Right cardiac atrium (tissue), 5 donors: Measurements from ENCODE around the gene G0S2. TPM values are rescaled to one million over a fixed set of nuclear protein-coding genes. Genes with fewer than 3 reads are reported as not detected.

ENCODE experiments used
- ATAC-seq, 2 donors: fragments of 200-7000 bp; cut with Tn5 transposase; one replicate each; pipeline versions ENCODE4 v1.8.0 to v1.9.1; 2020; ENCODE audit warnings: moderate library complexity in 2 of 2, mild to moderate bottlenecking in 1 of 2
- DNase-seq, 3 donors: peaks; one replicate each; pipeline ENCODE4 v3.0.0-alpha.2; 2020
- H3K27ac ChIP-seq: one replicate; pipeline ENCODE4 v1.5.1; 2013; ENCODE audit warnings: mild to moderate bottlenecking, low read length, control low read depth, moderate library complexity
- H3K27me3 ChIP-seq: one replicate; pipeline ENCODE4 v1.6.1; 2013; ENCODE audit not compliant: control insufficient read depth, insufficient read depth
- H3K4me1 ChIP-seq: one replicate; pipeline ENCODE4 v1.6.1; 2013; ENCODE audit warnings: low read length; ENCODE audit not compliant: control insufficient read depth, insufficient read depth
- H3K4me3 ChIP-seq: one replicate; pipeline ENCODE4 v1.5.1; 2013; ENCODE audit warnings: low read length, control low read depth
- H3K9me3 ChIP-seq: one replicate; pipeline ENCODE4 v1.6.1; 2013; ENCODE audit warnings: low read length; ENCODE audit not compliant: control insufficient read depth
- WGBS: extraction: QIAGEN DNeasy Blood & Tissue Kit; methylation state at CpG from one replicate; pipeline ENCODE4 v1.1.7; 2013; 5-methylcytosine and 5-hydroxymethylcytosine counted together
- intact Hi-C, 4 donors: fragments of 100-400 bp; cut with DNase I; formaldehyde crosslinking; loops; one replicate each; pipeline versions ENCODE4 v1.11.0 to v1.14.0; 2022 to 2023
- polyA plus RNA-seq: library from polyadenylated mRNA; stranded (reverse); fragments of 200-250 nt; gene quantifications from one replicate; pipeline ENCODE4 v1.2.3, GENCODE V29; 2013
- total RNA-seq, 4 donors: library from RNA; stranded (reverse); fragmentation: NEBNext Ultra II Directional; extraction: Animal tissue kit (Norgen Biotek cat#: 25700); gene quantifications; one replicate each; pipeline ENCODE4 v1.2.1, GENCODE V29; 2021
- donor health status: healthy with polysubstance abuse.
- donor health status: DM: no; HTN: yes; CAD: no.
- donor health status: DM: no; HTN: no; CAD: no.
- donor health status: DM: no; HTN: yes; CAD: no; lungs with severe emphysema.
- donor health status: DM: yes; HTN: yes; CAD: no.

The G0S2 gene
- total and polyA plus RNA-seq, 5 donors = 77.4 to 414 (median 276) TPM

DNA sequence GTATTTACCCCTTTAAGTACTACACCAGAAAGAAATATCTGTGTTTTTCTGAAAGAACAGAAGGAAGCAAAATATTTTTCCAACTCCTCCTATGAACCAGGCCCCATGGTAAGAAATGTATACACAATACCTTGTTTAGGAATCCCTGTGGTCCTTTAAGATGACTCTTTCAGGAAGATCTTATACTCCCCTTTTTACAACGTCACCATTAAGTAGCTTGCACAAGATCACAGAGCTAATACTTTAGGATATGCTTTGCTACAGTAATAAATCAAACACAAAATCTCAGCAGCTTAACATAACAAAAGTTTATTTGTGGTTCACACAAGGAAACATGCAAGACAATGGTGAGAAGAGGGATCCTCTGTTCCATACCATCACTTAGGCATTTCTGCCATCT lies 14.1 kb upstream of the G0S2 start:
- Histone ChIP-seq H3K27me3 (no peaks in the 10 kb centered on the region), H3K27ac (no peak overlapping the region), H3K9me3 (no peaks in the 10 kb centered on the region), H3K4me3 (no peak overlapping the region), H3K4me1 (no peaks in the 10 kb centered on the region)
- DNase-seq = no peak
- ATAC-seq = no peak
- intact Hi-C loops = no loop called here
- WGBS = 79% methylated on average over 1 of the region's 1 CpG

DNA sequence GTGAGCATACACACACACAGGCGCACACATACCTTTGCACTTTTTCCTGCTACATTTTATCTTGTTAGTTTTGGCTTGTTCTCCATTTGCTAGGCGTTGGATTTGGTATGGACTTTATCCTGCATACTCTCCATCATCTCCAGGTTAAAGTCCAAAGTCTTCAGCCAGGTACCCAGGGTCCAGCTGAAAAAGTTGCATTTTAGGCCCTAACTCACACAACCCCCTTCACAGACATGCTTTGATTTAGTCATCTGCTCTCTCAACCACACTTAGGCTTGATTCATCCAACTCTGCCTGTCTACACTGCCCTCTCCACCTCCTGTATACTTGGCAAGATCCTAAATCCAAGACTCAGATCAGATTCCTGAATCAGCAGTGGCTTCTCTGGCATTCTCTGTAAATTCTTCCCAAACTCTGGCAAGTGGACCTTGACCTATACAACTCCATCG lies 12.3 kb upstream of the G0S2 start:
- intact Hi-C loops = no loop called here
- Histone ChIP-seq H3K27ac (no peak overlapping the region), H3K9me3 (no peaks in the 10 kb centered on the region), H3K27me3 (no peaks in the 10 kb centered on the region), H3K4me3 (no peak overlapping the region), H3K4me1 (no peaks in the 10 kb centered on the region)
- no peak for DNase-seq
- 92% methylated on average over 3 of the region's 3 CpGs for WGBS
- ATAC-seq = no peak

DNA sequence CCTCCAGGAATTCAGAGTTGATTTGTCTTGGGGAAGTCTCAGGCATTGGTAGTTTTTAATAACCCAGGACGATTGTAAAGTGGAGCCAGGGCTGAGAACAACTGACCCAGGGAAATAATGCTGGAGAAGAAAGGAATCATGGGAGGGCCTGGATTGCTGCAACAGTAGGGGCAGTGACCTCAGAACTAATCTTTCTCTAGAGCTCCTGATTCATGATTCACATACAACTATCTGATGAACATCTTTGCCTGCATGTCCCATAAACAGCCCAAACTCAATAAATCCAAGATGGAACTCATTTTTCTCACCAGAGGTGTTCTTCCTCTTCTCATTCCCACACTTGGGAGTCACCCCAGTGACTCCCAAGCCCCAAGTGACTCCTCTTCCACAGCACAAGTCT lies 8.1 kb upstream of the G0S2 start:
- Histone ChIP-seq H3K4me1 (no peaks in the 10 kb centered on the region), H3K27me3 (no peaks in the 10 kb centered on the region), H3K9me3 (no peaks in the 10 kb centered on the region), H3K4me3 (no peak overlapping the region), H3K27ac (no peak overlapping the region)
- intact Hi-C loops = no loop called here
- 89% methylated on average over 1 of the region's 1 CpG for WGBS
- ATAC-seq (no peak), DNase-seq (no peak)

DNA sequence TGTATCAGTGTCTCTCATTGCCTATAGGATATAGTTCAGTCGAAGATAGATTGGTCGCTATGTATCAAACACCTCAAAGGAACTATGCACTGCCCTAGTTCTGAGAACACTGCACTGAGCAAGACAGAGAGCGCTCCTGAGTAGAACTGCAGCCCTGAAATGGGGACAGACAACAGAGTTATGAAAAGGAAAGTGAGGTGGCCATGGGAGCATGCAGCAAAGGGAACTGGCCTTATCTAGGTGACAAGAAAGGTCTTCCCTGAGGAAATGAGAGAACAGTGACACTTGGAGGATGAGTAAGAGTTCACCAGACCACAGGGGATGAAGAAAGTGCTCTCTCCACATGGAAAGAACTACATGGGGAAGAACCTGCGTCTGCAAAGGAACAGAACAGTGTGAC lies 7.5 kb upstream of the G0S2 start:
- DNase-seq (no peak), ATAC-seq (no peak)
- no peak overlapping the region for H3K27ac ChIP-seq
- H3K4me3 ChIP-seq = no peak overlapping the region
- H3K4me1 ChIP-seq = no peaks in the 10 kb centered on the region
- WGBS = 81% methylated on average over 4 of the region's 4 CpGs
- intact Hi-C loops = no loop called here
- H3K9me3 ChIP-seq = no peaks in the 10 kb centered on the region
- H3K27me3 ChIP-seq = no peaks in the 10 kb centered on the region

DNA sequence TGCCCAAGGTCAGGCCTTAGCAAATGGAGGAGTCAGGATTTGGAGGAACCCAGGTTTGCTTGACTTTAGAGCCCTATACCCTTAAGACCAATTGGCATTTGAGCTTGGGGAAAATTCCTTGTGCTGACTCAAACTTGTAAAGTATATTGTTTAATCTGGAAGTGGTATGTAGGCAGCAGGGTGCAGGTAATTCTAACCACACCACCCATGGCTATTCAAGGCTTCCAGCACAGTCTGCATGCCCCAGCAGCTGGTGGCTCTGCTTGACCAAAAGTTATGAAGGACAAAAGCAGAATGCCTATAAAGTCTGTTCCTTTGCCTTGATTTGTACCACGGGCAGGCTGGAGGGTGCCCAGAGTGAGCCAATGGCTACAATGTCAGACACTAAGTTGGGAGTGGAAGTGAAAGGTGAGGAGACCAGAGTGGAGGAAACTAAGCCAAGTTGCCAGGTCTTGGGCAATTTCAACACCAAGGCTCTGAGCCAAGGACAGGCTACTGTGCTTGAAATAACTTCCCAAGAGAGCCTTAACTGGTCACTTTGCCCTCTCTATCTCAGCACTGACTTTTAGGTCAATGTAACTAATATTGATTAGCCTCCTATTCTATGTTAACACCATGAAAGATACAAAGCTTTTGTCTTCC lies 4.7 kb upstream of the G0S2 start:
- Histone ChIP-seq H3K4me3 (no peak overlapping the region), H3K27ac (peak overlapping the region; percentile 50), H3K27me3 (no peaks in the 10 kb centered on the region), H3K4me1 (peaks cover 8% of the 10 kb centered on the region), H3K9me3 (no peaks in the 10 kb centered on the region)
- 84% methylated on average over 1 of the region's 1 CpG for WGBS
- no peak for DNase-seq
- intact Hi-C loops = loop anchor here in 1 of 4 donors (10.0 kb wide), 1 partner anchor 46 kb away; no protein-coding TSS in a partner anchor
- no peak for ATAC-seq

DNA sequence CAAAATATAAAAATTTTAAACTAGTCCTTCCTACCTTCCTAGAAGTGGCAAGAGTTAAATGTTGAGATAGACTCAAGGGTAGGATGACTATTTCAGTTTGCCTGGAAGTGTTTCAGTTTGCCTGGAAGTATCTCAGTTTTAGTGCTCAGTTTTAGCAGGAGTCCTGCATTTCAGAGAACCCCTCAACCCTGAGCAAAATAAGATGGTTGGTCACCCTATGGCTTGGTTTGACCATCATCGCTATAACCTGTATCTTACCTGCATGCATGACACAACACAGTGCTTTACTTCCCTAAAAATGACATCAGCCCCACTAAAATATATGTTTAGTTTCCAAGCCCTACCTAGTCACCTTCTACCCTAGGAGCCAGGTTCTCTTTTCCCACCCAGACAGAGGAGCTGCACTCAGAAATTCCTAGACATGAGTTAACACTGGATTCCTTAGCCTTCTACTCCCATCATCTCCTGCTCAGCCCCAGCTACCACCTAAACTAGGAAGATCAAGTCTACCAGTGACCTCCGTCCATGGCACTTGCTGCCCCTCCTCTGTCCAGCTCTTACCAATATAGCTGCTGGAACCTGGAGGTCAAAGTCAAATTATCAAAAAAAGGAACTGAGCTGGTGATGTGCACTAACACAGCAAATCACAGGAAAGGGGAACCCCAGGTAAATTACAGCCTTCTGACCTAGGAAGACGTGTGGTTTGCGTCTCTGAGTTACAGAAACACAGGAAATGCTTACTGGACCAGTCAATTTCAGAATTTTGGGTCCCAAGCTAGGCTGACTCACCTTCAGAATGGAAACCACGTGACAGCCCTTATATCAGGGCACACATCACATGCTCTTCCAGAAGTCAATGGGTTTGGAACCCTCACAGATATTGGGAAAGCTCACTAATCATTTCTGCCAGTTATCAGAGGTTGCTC lies 2.2 kb upstream of the G0S2 start:
- ATAC-seq = no peak
- peaks cover 8% of the 10 kb centered on the region for H3K4me1 ChIP-seq
- WGBS = 69% methylated on average over 5 of the region's 5 CpGs
- intact Hi-C loops = loop anchor here in 1 of 4 donors (10.0 kb wide), 1 partner anchor 48 kb away; no protein-coding TSS in a partner anchor
- H3K4me3 ChIP-seq = no peak overlapping the region
- peak overlapping the region; percentile 80 for H3K27ac ChIP-seq
- no peak for DNase-seq
- H3K9me3 ChIP-seq = no peaks in the 10 kb centered on the region
- no peaks in the 10 kb centered on the region for H3K27me3 ChIP-seq

DNA sequence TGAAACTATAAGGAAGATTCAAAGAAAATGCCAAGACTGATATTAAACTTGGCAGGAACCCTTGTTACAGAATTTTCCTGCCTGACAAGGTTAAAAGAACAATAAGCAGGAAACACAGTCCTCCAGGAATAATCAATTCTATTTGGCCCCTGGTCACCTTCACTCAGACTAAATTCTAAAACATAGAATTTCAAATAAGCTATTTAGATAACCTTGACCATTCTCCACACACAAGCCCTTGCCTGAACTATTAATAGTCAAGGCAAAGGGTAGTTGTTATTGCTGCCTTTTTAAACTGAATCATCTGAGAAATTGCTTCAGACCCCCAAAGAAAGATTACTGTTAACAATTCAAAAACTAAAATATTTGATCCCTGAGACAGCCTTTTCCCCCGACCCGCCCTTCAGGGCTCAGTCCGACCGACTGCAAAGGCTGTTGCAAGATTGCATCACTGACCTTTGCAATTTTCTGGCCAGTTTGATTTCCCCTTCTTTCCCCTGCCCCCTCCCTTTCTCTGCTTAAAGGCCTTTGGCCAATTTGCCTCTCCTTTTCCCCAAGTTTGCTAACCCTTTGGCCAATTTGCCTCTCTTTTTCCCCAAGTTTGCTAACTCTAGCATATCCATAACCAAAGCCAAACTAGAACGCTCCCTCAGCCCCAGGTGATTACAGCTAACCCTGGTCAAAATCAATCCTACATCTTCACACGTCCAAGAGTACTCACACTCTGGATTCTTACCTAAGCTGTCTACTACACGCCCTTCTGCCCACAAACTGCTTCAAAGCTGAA lies 1.4 kb upstream of the G0S2 start:
- peaks cover 8% of the 10 kb centered on the region for H3K4me1 ChIP-seq
- H3K27ac ChIP-seq = peak overlapping the region; percentile 65
- intact Hi-C loops = loop anchor here in 1 of 4 donors (10.0 kb wide), 1 partner anchor 49 kb away; no protein-coding TSS in a partner anchor
- 45% methylated on average over 7 of the region's 7 CpGs for WGBS
- peak; percentile 9 to 56 for ATAC-seq
- peak in 2 of 3 donors; percentile 58 to 65 for DNase-seq
- no peaks in the 10 kb centered on the region for H3K9me3 ChIP-seq
- H3K4me3 ChIP-seq = no peak overlapping the region
- H3K27me3 ChIP-seq = no peaks in the 10 kb centered on the region

DNA sequence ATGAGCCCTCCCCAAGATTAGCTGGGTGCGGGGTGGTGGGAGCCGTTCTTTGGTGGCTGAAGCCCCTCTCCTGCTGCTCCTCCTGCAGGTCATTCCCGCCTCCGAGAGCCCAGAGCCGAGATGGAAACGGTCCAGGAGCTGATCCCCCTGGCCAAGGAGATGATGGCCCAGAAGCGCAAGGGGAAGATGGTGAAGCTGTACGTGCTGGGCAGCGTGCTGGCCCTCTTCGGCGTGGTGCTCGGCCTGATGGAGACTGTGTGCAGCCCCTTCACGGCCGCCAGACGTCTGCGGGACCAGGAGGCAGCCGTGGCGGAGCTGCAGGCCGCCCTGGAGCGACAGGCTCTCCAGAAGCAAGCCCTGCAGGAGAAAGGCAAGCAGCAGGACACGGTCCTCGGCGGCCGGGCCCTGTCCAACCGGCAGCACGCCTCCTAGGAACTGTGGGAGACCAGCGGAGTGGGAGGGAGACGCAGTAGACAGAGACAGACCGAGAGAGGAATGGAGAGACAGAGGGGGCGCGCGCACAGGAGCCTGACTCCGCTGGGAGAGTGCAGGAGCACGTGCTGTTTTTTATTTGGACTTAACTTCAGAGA lies 448 bp downstream of the G0S2 start:
- peak; percentile 44 to 62 for ATAC-seq
- Histone ChIP-seq H3K27me3 (no peaks in the 10 kb centered on the region), H3K4me3 (peak overlapping the region; percentile 27), H3K27ac (peak overlapping the region; percentile 65), H3K4me1 (peaks cover 8% of the 10 kb centered on the region), H3K9me3 (no peaks in the 10 kb centered on the region)
- WGBS = 2% methylated on average over 34 of the region's 34 CpGs
- intact Hi-C loops = loop anchor here in 2 of 4 donors (5.0 to 10.0 kb wide), 2 partner anchors 38 to 51 kb away; no protein-coding TSS in a partner anchor
- peak; percentile 45 to 79 (median 77) for DNase-seq

DNA sequence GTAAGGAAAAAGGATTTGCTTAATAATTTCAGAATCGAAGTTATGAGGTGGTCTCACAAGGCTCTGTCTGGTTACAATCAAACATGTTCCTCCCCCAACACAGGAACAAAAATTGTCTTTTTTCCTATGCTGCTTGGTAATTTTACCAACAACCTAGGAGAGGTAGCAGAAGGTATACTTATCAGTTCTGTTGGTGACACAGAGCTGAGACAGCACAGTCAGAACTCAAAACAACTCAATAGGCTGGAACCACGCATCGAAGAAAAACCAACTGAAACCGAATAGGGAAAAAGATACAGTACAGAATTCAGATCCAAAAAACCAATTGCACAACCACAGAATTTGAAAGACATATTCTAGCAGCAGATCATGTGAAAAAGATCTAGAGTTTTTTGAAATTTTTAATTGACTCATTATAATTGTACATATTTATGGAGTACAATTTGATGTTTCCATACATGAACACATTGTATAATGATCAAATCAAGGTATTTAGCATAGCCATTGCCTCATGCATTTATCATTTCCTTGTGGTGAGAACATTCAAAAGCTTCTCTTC lies 3.8 kb downstream of the G0S2 start:
- Histone ChIP-seq H3K4me3 (no peak overlapping the region), H3K4me1 (peaks cover 3% of the 10 kb centered on the region), H3K9me3 (no peaks in the 10 kb centered on the region), H3K27me3 (no peaks in the 10 kb centered on the region), H3K27ac (no peak overlapping the region)
- WGBS = 80% methylated on average over 4 of the region's 4 CpGs
- DNase-seq (no peak), ATAC-seq (no peak)
- intact Hi-C loops = loop anchor here in 2 of 4 donors (5.0 to 10.0 kb wide), 2 partner anchors 42 to 54 kb away; no protein-coding TSS in a partner anchor

DNA sequence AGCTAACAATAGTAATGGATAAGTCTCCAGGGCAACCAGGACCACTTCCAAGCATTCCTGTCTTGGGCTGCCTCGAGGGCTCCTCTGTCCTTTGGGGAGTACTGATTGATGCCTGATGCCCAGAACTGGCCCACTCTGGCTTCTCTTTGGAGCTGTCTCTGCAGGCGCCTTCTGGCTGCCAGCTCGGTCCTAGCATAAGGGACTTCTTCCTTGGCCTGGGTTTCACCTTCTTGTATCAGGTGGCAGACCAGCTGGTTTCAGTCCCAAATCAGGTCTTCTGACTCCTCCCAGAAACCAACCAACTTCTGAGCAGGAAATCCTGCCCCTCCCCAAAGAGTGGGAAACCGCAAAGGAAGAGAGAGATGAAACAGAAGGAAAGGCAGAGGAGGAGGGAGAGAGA lies 10.6 kb downstream of the G0S2 start:
- 63% methylated on average over 4 of the region's 4 CpGs for WGBS
- H3K4me3 ChIP-seq = no peak overlapping the region
- H3K9me3 ChIP-seq = no peaks in the 10 kb centered on the region
- DNase-seq (no peak), ATAC-seq (no peak)
- intact Hi-C loops = loop anchor here in 1 of 4 donors (5.0 kb wide), 1 partner anchor 44 kb away; no protein-coding TSS in a partner anchor
- H3K4me1 ChIP-seq = peaks cover 17% of the 10 kb centered on the region
- H3K27me3 ChIP-seq = no peaks in the 10 kb centered on the region
- no peak overlapping the region for H3K27ac ChIP-seq
